GM18520 (cell line): ENCODE measurements around the gene FAM13C.
"Not testable (repeated sequence)": the region's sequence is repeated elsewhere in the genome, so short reads cannot be mapped to it uniquely, and the experiment has no call there.

Experiments used
- ATAC-seq: cut with Tn5 transposase; IDR thresholded peaks from one replicate; pipeline ENCODE4 v1.9.1; 2021; ENCODE audit not compliant: unreplicated experiment

FAM13C gene

GRCh38 chr10:59279991-59280505 is 82.3 kb downstream of the FAM13C start:
- no peak for ATAC-seq

GRCh38 chr10:59279476-59279875 is 82.9 kb downstream of the FAM13C start:
- no peak for ATAC-seq

GRCh38 chr10:59276919-59277318 is 85.4 kb downstream of the FAM13C start:
- no peak for ATAC-seq

- ATAC-seq = no peak
These were observed 86.2 kb downstream of the FAM13C start for GRCh38 chr10:59276133-59276532.

- ATAC-seq = no peak
These were observed 88.9 kb downstream of the FAM13C start for GRCh38 chr10:59273445-59273844.

GRCh38 chr10:59272061-59272460 is 90.3 kb downstream of the FAM13C start:
- no peak for ATAC-seq

- ATAC-seq = no peak
These were observed 91.2 kb downstream of the FAM13C start for GRCh38 chr10:59271160-59271559.

GRCh38 chr10:59270492-59270891 is 91.9 kb downstream of the FAM13C start:
- ATAC-seq = no peak

GRCh38 chr10:59269651-59270050 is 92.7 kb downstream of the FAM13C start:
- ATAC-seq = no peak

GRCh38 chr10:59268460-59268859 is 93.9 kb downstream of the FAM13C start:
- no peak for ATAC-seq

GRCh38 chr10:59266321-59266720 is 96.0 kb downstream of the FAM13C start:
- ATAC-seq = no peak

- no peak for ATAC-seq
These were observed 97.2 kb downstream of the FAM13C start for GRCh38 chr10:59265141-59265540.

GRCh38 chr10:59258890-59259289 is 103.5 kb downstream of the FAM13C start:
- ATAC-seq = no peak

- no peak for ATAC-seq
These were observed 105.1 kb downstream of the FAM13C start for GRCh38 chr10:59257224-59257623.

- ATAC-seq = no peak
These were observed 106.9 kb downstream of the FAM13C start for GRCh38 chr10:59255463-59255862.

- ATAC-seq = no peak
These were observed 109.9 kb downstream of the FAM13C start for GRCh38 chr10:59252491-59252890.

- no peak for ATAC-seq
These were observed 116.7 kb downstream of the FAM13C start for GRCh38 chr10:59245686-59246085.

GRCh38 chr10:59244871-59245270 is 117.5 kb downstream of the FAM13C start:
- no peak for ATAC-seq

GRCh38 chr10:59243611-59244195 is 118.6 kb downstream of the FAM13C start:
- ATAC-seq = no peak

- ATAC-seq = no peak
These were observed 119.4 kb downstream of the FAM13C start for GRCh38 chr10:59242991-59243390.

- no peak for ATAC-seq
These were observed 120.3 kb downstream of the FAM13C start for GRCh38 chr10:59242057-59242456.

GRCh38 chr10:59240582-59241183 is 121.7 kb downstream of the FAM13C start:
- ATAC-seq = no peak

- not testable (repeated sequence) for ATAC-seq
These were observed 123.2 kb downstream of the FAM13C start for GRCh38 chr10:59239108-59239507.
